Panc1 (cell line): Measurements from ENCODE around the gene AGRN.

Experiments
- CTCF ChIP-seq: fragments of 450-650 bp; IDR thresholded peaks from 2 replicates; pipeline ENCODE4 v1.5.1; 2017; ENCODE audit warnings: mild to moderate bottlenecking
- POLR2AphosphoS5 ChIP-seq: IDR thresholded peaks from 2 replicates; pipeline ENCODE4 v1.6.1; 2012; ENCODE audit warnings: mild to moderate bottlenecking, low read depth, low read length, moderate library complexity
- REST ChIP-seq, 2 experiments: IDR thresholded peaks; 2 replicates each; pipeline ENCODE4 v1.6.1; 2011 to 2012; ENCODE audit warnings: low read depth in 2 of 2, control low read depth in 1 of 2, low read length in 1 of 2, mild to moderate bottlenecking in 1 of 2, moderate library complexity in 1 of 2; ENCODE audit not compliant: insufficient read depth in 1 of 2
- SIN3A ChIP-seq: IDR thresholded peaks from 2 replicates; pipeline ENCODE4 v1.6.1; 2012; ENCODE audit warnings: low read depth, mild to moderate bottlenecking, low read length, moderate library complexity, borderline replicate concordance; ENCODE audit not compliant: insufficient read depth
- TCF7L2 ChIP-seq: IDR thresholded peaks from 2 replicates; pipeline ENCODE4 v1.6.1; 2011; ENCODE audit warnings: mild to moderate bottlenecking, low read depth, low read length, inconsistent platforms

- no peak for TF ChIP-seq CTCF
- no peak for TF ChIP-seq POLR2AphosphoS5
- TF ChIP-seq REST (IDR thresholded peaks at IDR 0.05; ENCODE audit: insufficient read depth in 1 of 2, low read depth in 2 of 2, low read length in 1 of 2) = no peak
- no peak for TF ChIP-seq SIN3A
- TF ChIP-seq TCF7L2 = no peak
These were observed 44.6 kb upstream of the AGRN start for GRCh38 chr1:975365-975764.
